Parathyroid adenoma (tissue), 2 donors: ENCODE results near the gene FXR2.

ENCODE experiments used
- H2AFZ ChIP-seq: fragments of 300-600 bp; sonication (generic); one replicate; pipeline ENCODE4 v1.7.0; 2017; ENCODE audit warnings: antibody characterized with exemption, mild to moderate bottlenecking
- H3K27ac ChIP-seq: fragments of 300-600 bp; sonication (generic); one replicate; pipeline ENCODE4 v1.7.0; 2017
- H3K27me3 ChIP-seq: fragments of 300-600 bp; sonication (generic); one replicate; pipeline ENCODE4 v1.7.0; 2017; ENCODE audit warnings: low read length; ENCODE audit not compliant: control insufficient read depth, insufficient read depth
- H3K36me3 ChIP-seq: fragments of 300-600 bp; sonication (generic); one replicate; pipeline ENCODE4 v1.7.0; 2017; ENCODE audit warnings: low read length; ENCODE audit not compliant: control insufficient read depth, insufficient read depth
- H3K4me1 ChIP-seq: fragments of 300-600 bp; sonication (generic); one replicate; pipeline ENCODE4 v1.7.0; 2017; ENCODE audit warnings: control low read depth
- H3K4me2 ChIP-seq: fragments of 300-600 bp; sonication (generic); one replicate; pipeline ENCODE4 v1.7.0; 2017; ENCODE audit warnings: low read length
- H3K4me3 ChIP-seq: fragments of 300-600 bp; sonication (generic); one replicate; pipeline ENCODE4 v1.7.0; 2017; ENCODE audit warnings: low read depth, low read length
- H3K79me2 ChIP-seq: fragments of 300-600 bp; sonication (generic); one replicate; pipeline ENCODE4 v1.7.0; 2017; ENCODE audit warnings: control low read depth
- H3K9ac ChIP-seq: fragments of 300-600 bp; sonication (generic); one replicate; pipeline ENCODE4 v1.7.0; 2017; ENCODE audit warnings: mild to moderate bottlenecking
- H3K9me3 ChIP-seq: fragments of 300-600 bp; sonication (generic); one replicate; pipeline ENCODE4 v1.7.0; 2017; ENCODE audit warnings: low read length; ENCODE audit not compliant: control insufficient read depth
- CTCF ChIP-seq: fragments of 300-600 bp; sonication (generic); IDR thresholded peaks from one replicate; pipeline ENCODE4 v1.7.0; 2017; ENCODE audit warnings: antibody characterized with exemption, mild to moderate bottlenecking
- donor health status: primary hyperparathyroidism.

The FXR2 gene

GRCh38 chr17:7561589-7562207 is 53.0 kb downstream of the FXR2 start, which contains the start of gene SENP3:
SENP3 (plus strand) TSS chr17:7561919; CDS start chr17:7563077, 1,158 bp downstream.
- peak; percentile 15 for TF ChIP-seq CTCF
- H3K36me3 ChIP-seq: no peaks in the 10 kb centered on the region
- H3K9ac ChIP-seq: peak within 1 kb of the TSS; percentile 85
- peak within 1 kb of the TSS; percentile 93 for H2AFZ ChIP-seq
- H3K4me2 ChIP-seq: peak within 1 kb of the TSS; percentile 99
- H3K27me3 ChIP-seq: no peaks in the 10 kb centered on the region
- H3K4me1 ChIP-seq: peaks cover 31% of the 10 kb centered on the region
- H3K27ac ChIP-seq: peak within 1 kb of the TSS; percentile 96
- peaks cover 23% of the 10 kb centered on the region for H3K79me2 ChIP-seq
- H3K4me3 ChIP-seq: peak within 1 kb of the TSS; percentile 87
- no peaks in the 10 kb centered on the region for H3K9me3 ChIP-seq

DNA sequence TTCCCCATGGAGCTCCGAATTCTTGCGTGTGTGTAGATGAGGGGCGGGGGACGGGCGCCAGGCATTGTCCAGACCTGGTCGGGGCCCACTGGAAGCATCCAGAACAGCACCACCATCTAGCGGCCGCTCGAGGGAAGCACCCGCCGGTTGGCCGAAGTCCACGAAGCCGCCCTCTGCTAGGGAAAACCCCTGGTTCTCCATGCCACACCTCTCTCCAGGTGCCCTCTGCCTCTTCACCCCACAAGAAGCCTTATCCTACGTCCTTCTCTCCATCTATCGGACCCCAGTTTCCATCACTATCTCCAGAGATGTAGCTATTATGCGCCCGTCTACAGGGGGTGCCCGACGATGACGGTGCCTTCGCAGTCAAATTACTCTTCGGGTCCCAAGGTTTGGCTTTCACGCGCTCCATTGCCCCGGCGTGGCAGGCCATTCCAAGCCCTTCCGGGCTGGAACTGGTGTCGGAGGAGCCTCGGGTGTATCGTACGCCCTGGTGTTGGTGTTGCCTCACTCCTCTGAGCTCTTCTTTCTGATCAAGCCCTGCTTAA is 53.6 kb downstream of the FXR2 start:
- Histone ChIP-seq H3K9me3 (no peaks in the 10 kb centered on the region), H3K79me2 (peaks cover 23% of the 10 kb centered on the region), H3K4me1 (peaks cover 31% of the 10 kb centered on the region), H3K27ac (peak overlapping the region; percentile 96), H3K9ac (peak overlapping the region; percentile 31), H2AFZ (peak overlapping the region; percentile 93), H3K36me3 (no peaks in the 10 kb centered on the region), H3K4me2 (peak overlapping the region; percentile 99), H3K27me3 (no peaks in the 10 kb centered on the region), H3K4me3 (peak overlapping the region; percentile 87)
- TF ChIP-seq CTCF: peak; percentile 82

DNA sequence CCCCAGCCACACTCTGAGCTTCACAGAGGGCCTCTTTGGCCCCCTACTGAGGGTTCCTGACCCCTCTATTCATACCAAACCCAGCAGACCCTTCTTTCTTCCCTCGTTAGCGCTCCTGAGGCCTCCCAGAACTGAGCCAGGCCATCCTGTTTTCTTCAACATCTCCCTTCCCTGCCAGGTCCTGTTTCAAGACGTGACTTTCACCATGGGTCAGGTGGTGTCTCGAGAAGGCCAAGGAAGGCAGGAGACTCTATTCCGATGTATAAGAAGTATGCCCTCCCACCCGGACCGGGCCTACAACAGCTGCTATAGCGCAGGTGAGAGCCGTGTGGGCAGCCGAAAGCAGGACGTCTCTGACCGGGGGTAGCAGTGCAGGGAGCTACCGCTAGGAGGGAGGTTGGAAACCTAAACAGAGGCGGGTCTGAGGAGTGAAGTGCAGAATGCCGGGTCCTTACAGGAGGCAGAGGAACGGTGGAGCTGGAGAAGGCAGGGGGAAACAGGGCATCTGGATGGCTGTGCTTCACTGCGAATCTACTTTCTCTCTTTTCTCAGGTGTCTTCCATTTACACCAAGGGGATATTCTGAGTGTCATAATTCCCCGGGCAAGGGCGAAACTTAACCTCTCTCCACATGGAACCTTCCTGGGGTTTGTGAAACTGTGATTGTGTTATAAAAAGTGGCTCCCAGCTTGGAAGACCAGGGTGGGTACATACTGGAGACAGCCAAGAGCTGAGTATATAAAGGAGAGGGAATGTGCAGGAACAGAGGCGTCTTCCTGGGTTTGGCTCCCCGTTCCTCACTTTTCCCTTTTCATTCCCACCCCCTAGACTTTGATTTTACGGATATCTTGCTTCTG is 54.3 kb downstream of the FXR2 start:
- H3K4me2 ChIP-seq: peak overlapping the region; percentile 99
- H3K79me2 ChIP-seq: peaks cover 23% of the 10 kb centered on the region
- no peaks in the 10 kb centered on the region for H3K27me3 ChIP-seq
- peak; percentile 68 for TF ChIP-seq CTCF
- no peaks in the 10 kb centered on the region for H3K36me3 ChIP-seq
- peak overlapping the region; percentile 93 for H2AFZ ChIP-seq
- H3K4me3 ChIP-seq: peak overlapping the region; percentile 87
- peaks cover 31% of the 10 kb centered on the region for H3K4me1 ChIP-seq
- H3K9me3 ChIP-seq: no peaks in the 10 kb centered on the region
- H3K27ac ChIP-seq: peak overlapping the region; percentile 96
- H3K9ac ChIP-seq: no peak overlapping the region

DNA sequence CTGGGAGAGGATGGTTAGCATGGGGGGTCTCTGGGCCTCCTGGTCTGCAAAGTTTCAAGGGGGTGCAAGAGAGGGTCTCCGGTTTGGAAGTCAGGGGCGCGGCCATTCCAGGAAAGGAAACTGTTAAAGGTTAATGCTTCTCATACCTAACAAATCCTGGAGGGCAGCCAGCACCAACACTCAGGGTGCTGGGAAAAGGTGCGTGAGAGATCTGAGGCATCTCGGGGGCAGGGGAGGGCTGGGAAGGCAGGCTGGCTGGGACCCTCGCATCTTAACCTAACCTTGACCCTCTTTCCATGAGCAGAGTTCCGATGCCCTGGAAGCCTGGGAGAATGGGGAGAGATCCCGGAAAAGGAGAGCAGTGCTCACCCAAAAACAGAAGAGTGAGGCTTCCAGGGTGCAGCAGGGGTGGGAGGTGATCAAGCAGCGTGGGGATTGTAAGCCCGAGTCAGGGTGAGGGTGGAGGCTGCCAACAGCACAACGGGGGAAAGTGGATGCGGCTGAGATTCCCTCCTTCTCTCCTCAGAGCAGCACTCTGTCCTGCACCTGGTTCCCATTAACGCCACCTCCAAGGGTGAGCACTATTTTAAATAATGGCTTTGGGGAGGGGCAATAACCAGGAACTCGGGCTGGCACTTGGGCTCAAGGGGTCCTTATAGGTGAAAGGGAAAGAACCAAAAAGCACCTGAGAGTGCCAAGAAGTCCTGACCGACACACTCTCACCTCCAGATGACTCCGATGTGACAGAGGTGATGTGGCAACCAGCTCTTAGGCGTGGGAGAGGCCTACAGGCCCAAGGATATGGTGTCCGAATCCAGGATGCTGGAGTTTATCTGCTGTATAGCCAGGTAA is 55.2 kb downstream of the FXR2 start:
- Histone ChIP-seq H2AFZ (peak overlapping the region; percentile 93), H3K27me3 (no peaks in the 10 kb centered on the region), H3K79me2 (peaks cover 19% of the 10 kb centered on the region), H3K9ac (peak overlapping the region; percentile 89), H3K9me3 (no peaks in the 10 kb centered on the region), H3K27ac (peak overlapping the region; percentile 96), H3K36me3 (no peaks in the 10 kb centered on the region), H3K4me3 (peak overlapping the region; percentile 87), H3K4me2 (peak overlapping the region; percentile 99), H3K4me1 (peaks cover 31% of the 10 kb centered on the region)
- no peak for TF ChIP-seq CTCF
